Suppressor macrophage treated with lipopolysaccharide for 1 hour (primary cell): ENCODE data around the gene CENPI.
"Not testable (repeated sequence)": the region's sequence is repeated elsewhere in the genome, so short reads cannot be mapped to it uniquely, and the experiment has no call there.

Experiments
- DNase-seq, 3 donors: peaks; one replicate each; pipeline ENCODE4 v3.0.0-alpha.2; 2020 to 2022

CENPI gene

DNA sequence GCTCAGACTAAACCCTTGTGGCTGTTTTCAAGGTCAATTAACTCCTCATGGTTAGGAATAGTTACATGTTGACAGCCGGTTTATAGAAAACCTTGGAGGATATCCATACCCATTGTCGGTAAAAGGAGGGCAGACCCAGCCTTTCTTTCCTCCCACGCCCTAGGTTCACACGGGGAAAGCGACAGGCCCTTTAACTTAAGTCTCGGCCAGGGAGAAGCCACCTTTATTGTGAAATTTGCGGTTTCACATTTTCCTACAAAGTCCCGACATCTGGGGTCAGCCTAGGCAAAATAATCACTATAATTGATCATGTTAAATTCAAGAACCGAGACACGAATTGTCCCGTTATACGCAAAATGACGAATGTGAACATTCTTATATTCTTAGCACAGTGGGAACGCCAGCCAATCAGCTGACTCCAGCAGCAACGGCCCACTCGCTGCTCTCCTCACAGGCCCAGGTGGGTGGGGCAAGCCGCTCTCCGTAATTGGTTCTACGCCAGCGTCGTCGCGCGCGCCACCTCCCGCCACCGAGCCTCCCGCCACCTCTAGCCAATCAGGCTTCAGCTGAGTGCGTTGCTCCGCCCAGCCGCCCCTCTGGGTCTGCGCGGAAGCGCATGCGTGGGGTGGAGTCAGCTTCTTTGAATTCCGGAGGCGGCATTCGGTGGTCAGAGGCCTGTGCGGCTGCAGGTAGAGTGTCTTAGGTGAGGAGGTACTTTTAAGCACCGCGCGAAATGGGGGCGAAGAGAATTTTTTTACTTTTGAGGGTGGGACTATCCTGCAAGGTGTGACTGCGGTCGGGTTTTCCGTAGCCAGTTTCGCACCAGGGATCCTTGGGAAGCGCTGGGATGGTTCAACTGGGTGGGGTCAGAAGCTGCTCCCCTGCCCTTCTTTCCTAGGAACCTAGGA is at the start of gene CENPI:
CENPI (plus strand) TSS at position 659 of the 908 bp plus-strand sequence. CDS start 2,867 bp downstream, outside the sequence.
- DNase-seq: peak; percentile 92 to 94 (median 93)

DNA sequence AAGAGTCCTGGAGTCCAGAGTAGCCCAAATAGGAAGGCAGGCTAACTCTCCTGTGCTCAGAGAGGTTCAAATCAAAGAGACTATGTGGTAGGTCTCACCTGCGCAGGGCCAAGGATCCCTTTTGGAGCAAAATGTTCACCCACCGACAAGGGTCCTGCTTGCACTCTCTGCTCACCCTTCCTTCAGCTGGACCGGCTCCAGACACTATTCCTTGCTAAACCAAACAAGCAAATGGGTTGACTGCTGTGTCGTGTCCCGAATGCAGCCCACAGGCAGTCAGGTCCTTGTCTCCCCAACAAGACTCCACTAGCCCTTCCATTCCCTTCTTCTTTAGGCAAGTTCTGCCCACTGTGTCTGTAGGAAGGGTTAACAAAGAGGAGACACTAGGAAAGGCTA is 46.9 kb upstream of the CENPI start:
- no peak for DNase-seq

DNA sequence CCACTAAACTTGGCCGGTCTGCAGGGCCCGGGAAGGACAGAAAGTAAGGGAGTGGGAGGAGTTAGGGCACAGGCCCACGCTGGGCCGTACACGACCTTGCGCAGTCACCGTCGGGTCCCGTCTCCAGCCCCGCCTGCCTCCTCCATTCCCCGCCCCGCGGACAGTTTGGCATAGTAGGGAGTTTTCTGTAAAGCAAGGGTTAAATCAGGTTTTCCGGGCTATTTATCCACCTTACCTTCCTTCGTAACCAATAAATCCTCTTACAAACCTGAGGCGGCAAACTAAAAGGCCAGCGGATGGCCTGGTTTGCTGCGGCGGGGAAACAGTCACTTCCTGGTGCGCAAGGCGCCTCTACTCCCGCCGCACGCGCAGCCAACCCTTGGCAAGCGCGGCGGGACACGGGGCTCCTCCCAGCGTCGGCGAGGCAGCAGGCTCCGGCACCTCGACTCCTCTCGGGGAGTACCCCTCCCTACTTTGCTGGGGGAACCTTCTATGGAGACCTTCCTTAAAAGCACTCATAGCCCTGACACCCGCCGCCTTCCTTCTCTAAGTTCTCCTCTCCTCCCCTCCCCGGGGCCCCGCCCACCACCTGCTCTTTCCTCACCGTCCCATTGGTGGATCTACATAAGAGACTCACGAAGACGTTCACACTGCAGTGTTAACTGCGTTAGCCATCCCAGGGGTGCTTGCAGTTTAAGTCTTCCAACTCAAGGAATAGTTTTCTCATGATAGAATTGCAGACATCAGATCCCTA is 46.3 kb upstream of the CENPI start, which contains the start of gene TRMT2B:
TRMT2B (minus strand) TSS at position 563 of the 754 bp plus-strand sequence. CDS start 9,822 bp downstream, outside the sequence.
- peak; percentile 77 to 87 (median 77) for DNase-seq

DNA sequence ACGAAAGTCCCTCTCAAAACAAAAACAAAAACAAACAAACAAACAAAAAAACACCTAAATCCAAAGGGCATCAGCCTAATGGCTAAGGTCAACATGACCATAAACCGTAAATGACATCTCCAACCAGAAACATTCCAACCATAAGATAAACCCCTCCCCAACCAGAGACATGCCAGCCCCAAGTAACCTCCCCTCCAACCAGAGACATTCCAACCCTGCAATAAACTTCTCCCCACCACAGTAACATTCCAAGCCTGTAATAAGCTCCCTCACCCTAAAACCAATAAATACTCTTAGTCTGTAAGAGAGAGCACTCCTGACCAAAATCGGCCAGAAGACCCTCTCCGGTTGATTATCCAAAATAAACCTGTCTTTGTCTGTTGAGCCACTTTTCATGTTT is 41.5 kb upstream of the CENPI start:
- DNase-seq: not testable (repeated sequence)

- peak; percentile 2 to 27 (median 27) for DNase-seq
These were observed 40.8 kb upstream of the CENPI start for GRCh38 chrX:101057093-101057714.

GRCh38 chrX:101062176-101062575 is 35.8 kb upstream of the CENPI start:
- no peak for DNase-seq

- no peak for DNase-seq
These were observed 26.4 kb upstream of the CENPI start for GRCh38 chrX:101071582-101071981.

DNA sequence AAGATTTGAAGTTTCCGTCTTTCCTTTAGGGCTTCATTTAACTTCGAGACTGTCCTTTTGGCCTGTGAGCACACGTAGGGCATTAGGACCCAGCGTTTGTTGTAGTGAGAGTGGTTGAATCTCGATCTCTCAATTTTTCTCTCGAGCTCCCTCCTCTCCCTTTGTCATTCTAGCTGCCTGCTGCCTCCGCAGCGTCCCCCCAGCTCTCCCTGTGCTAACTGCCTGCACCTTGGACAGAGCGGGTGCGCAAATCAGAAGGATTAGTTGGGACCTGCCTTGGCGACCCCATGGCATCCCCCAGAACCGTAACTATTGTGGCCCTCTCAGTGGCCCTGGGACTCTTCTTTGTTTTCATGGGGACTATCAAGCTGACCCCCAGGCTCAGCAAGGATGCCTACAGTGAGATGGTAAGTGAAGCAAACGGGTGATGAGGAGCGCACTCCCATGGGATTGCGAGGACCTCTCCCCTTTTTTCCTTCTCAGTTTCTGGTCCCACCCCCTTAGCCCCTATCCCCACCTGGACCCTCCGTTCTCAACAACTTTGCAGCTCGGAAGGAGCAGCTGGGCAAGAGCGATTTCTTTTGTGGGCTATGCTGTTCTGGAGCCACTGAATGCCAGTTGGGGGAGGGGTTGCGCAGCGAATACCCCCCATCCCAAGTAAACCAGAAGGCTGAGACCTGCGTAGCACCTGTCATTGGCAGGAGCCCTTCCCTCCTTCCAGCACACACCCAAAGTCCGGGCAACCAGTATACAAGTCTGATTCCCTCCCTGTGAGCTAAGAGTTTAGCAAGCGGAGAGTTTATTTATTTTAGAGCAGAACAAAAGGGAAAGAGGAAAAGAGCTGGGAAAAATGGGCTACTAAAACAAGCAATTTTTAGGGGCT is 19.0 kb upstream of the CENPI start, which contains the start of gene TMEM35A:
TMEM35A (plus strand) TSS at position 164 of the 883 bp plus-strand sequence; CDS start at position 288, 124 bp downstream.
- DNase-seq: no peak

DNA sequence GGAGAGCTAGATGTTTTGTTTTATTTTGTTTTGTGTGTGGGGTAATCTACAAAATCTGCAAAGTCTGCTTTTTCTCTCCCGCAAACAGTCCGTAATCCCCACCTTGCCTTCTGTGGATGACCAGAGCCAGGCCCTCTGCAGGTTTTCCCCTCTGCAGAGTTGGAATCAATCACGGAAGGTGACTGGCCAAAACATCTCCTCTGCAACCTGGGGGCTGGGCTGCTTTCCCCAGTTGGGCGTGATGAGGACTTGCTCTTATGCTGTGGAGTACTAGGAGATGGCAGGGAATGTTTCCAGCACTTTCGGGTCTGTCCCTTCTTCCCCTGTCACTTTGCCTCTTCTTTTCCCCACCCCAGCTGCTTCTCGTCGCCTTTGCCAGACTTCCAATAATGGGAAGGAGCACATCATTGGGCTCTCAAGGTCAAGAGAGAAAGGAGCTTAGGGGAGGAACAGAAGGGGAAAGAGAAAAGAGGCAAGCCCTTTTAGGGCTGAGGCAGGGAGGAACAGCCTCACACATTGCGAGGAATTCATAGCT is 18.2 kb upstream of the CENPI start:
- DNase-seq: no peak

DNA sequence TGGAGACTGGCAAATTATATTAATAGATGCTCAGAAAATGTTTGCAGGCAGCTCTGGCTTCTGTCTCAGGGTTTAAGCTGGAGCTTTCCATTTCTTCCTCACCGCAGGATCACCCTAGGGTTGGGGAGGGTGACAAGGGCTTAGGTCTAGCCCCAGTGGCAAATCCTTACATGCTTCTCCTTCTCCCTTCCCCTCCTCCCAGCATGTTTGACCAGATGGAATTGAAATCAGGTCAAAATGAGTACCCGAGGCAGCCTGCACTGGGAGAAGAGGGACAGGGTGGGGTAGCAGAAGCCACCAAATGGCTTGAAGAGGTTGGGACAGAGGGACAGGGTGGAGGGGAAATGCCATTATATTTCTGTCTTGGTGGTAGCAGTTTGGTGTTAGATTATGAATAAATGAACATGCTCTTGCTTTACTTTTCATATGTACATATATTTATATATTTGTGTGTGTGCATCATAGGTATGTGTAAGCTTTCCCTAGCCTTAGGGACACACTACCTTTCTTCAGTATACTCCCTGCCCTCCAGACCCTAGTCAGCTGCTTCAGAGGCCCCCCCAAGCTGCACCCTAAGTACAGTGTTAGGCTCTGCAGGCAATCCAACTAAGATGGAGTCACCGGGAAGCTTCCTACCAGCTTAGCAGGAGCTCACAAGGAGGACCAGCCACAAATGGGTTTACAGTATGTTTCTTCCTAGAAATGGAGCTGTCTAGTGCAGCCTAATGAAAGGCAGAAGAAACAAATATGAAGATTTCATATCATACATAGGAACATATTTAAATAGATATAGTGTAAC is 17.5 kb upstream of the CENPI start:
- no peak for DNase-seq

DNA sequence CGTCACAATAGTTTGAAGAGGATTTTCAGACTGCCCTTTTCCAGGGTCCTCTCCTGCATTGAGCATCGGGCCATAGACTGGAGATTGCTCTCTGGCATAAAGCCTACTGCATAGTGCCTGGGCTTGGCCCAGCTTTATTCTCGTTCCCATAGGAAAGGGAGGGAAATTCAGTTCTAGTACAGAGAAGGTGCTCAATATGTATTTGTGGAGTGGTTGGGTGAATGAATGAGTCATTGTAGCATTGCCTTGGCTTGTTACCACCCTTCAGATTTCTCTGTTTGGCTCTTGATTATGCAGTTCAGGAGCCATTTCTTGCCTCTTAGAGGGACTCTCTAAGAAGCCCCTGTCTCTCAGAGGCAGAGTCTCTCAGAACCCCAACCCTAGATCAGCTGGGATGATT is 16.8 kb upstream of the CENPI start:
- no peak for DNase-seq

DNA sequence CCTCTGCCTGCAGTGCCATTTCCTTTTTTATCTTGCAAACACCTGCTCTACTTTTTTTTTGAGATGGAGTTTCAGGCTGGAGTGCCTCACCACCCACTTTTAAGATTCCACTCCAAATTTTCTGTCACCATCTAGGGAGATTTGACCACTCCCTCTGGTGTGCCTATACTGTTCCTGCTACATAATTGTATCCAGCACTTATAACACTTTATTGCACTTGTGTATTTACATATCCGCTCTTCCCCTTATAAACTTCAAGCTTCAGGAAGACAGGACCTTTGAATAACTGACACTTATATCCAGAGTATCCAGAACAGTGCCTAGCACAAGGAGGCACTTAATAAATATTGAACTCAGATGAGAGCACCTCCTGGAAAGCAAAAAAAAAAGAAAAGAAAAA is 6.2 kb upstream of the CENPI start:
- no peak for DNase-seq

DNA sequence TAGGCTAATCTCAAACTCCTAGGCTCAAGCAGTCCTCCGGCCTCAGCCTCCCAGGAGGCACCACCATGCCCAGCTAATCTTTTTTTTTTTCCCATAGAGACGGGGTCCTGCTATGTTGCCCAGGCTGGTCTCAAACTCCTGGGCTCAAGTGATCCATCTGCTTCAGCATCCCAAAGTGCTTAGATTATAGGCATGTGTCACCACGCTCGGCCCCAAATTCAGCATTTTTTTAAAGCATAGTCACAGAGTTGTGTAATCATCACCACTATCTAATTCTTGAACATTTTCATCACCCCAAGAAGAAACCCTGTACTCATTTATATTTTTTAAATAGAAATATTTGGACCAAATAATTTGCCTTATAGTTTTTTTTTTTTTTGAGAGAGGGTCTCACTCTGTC is 10.3 kb downstream of the CENPI start:
- DNase-seq: no peak

GRCh38 chrX:101117701-101118100 is 19.7 kb downstream of the CENPI start:
- no peak for DNase-seq

GRCh38 chrX:101136235-101136634 is 38.2 kb downstream of the CENPI start:
- DNase-seq: no peak
